SK-N-SH (cell line): Measurements from ENCODE around the gene EPB41L5. TPM values are rescaled to one million over a fixed set of nuclear protein-coding genes. Genes with fewer than 3 reads are reported as not detected.

Experiments used
- CTCF ChIA-PET: fragments of 300-600, 350-600 bp; formaldehyde crosslinking; extraction: SDS; loops from one replicate; lab custom pipeline; 2021; lab: Yijun Ruan, JAX
- POLR2A ChIA-PET: fragments of 350-600 bp; sonication (Branson Sonifier 250); formaldehyde crosslinking; extraction: SDS; loops from one replicate; lab custom pipeline; 2020; ENCODE audit warnings: antibody characterized with exemption, inconsistent platforms; lab: Yijun Ruan, JAX
- DNase-seq: peaks from one replicate; pipeline ENCODE4 v3.0.0; 2012
- H2AFZ ChIP-seq: fragments of 200-600 bp; sonication (generic); 2 replicates; pipeline ENCODE4 v1.8.1; 2016; ENCODE audit warnings: antibody characterized with exemption, mild to moderate bottlenecking, low read depth
- H3F3A ChIP-seq: fragments of 200-600 bp; sonication (generic); replicated peaks from 2 replicates; pipeline ENCODE3; 2016; ENCODE audit warnings: antibody characterized with exemption, mild to moderate bottlenecking; ENCODE audit not compliant: insufficient read depth
- H3K27ac ChIP-seq, 2 experiments: fragments of 200-500 bp in 1 of 2; fragments of 200-600 bp in 1 of 2; sonication (Bioruptor generic) in 1 of 2; sonication (generic), shearing (Covaris generic) in 1 of 2; 2 replicates each; pipeline versions ENCODE4 v1.5.1 to v1.6.1; 2014 to 2016; ENCODE audit warnings: low read depth in 2 of 2, inconsistent platforms in 1 of 2, low read length in 1 of 2, mild to moderate bottlenecking in 1 of 2, mixed read lengths in 1 of 2
- H3K27me3 ChIP-seq: fragments of 200-600 bp; sonication (generic), shearing (Covaris generic); 2 replicates; pipeline ENCODE4 v1.6.1; 2016; ENCODE audit warnings: mixed run types; ENCODE audit not compliant: insufficient read depth
- H3K36me3 ChIP-seq, 2 experiments: fragments of 200-500 bp in 1 of 2; fragments of 200-600 bp in 1 of 2; sonication (Bioruptor generic) in 1 of 2; sonication (generic) in 1 of 2; replicated peaks in 1 of 2; 2 replicates each; pipeline versions ENCODE3 to v1.5.1; 2014 to 2016; ENCODE audit warnings: low read length in 1 of 2, mild to moderate bottlenecking in 1 of 2; ENCODE audit not compliant: insufficient read depth in 2 of 2, control insufficient read depth in 1 of 2
- H3K4me1 ChIP-seq, 2 experiments: fragments of 200-500 bp in 1 of 2; fragments of 200-600 bp in 1 of 2; sonication (Bioruptor generic) in 1 of 2; sonication (generic), shearing (Covaris generic) in 1 of 2; 2 replicates each; pipeline versions ENCODE4 v1.5.1 to v1.6.1; 2014 to 2016; ENCODE audit warnings: low read depth in 1 of 2, low read length in 1 of 2, mixed run types in 1 of 2; ENCODE audit not compliant: insufficient read depth in 2 of 2, control insufficient read depth in 1 of 2
- H3K4me2 ChIP-seq: fragments of 200-600 bp; sonication (generic), shearing (Covaris generic); 2 replicates; pipeline ENCODE4 v1.6.1; 2017; ENCODE audit warnings: mixed run types
- H3K4me3 ChIP-seq, 2 experiments: fragments of 200-500 bp in 1 of 2; fragments of 200-600 bp in 1 of 2; sonication (Bioruptor generic) in 1 of 2; sonication (generic), shearing (Covaris generic) in 1 of 2; 2 replicates each; pipeline versions ENCODE4 v1.5.1 to v1.8.1; 2014 to 2016; ENCODE audit warnings: low read depth in 2 of 2, inconsistent platforms in 1 of 2, low read length in 1 of 2, mild to moderate bottlenecking in 1 of 2, mixed read lengths in 1 of 2, moderate library complexity in 1 of 2
- H3K79me2 ChIP-seq: fragments of 200-600 bp; sonication (generic); 2 replicates; pipeline ENCODE4 v1.8.1; 2017; ENCODE audit warnings: mild to moderate bottlenecking; ENCODE audit not compliant: insufficient read depth
- H3K9ac ChIP-seq: fragments of 200-600 bp; sonication (generic); 2 replicates; pipeline ENCODE4 v1.6.1; 2017; ENCODE audit warnings: mixed run types
- H3K9me2 ChIP-seq: fragments of 200-600 bp; sonication (generic); 2 replicates; pipeline ENCODE4 v1.6.1; 2017; ENCODE audit warnings: mixed run types
- H3K9me3 ChIP-seq: fragments of 200-600 bp; sonication (generic); 2 replicates; pipeline ENCODE4 v1.6.1; 2017; ENCODE audit warnings: mixed run types, mild to moderate bottlenecking, moderate library complexity
- H4K20me1 ChIP-seq: fragments of 200-600 bp; sonication (generic); 2 replicates; pipeline ENCODE4 v1.6.1; 2017; ENCODE audit warnings: mild to moderate bottlenecking, mixed run types; ENCODE audit not compliant: insufficient read depth
- EP300 ChIP-seq, 2 experiments: IDR thresholded peaks; 2 replicates each; pipeline versions ENCODE4 v1.4.0 to v1.6.1; 2012; ENCODE audit warnings: borderline replicate concordance in 1 of 2, low read depth in 1 of 2, low read length in 1 of 2
- FOXJ3 ChIP-seq: sonication (generic); formaldehyde crosslinking; IDR thresholded peaks from 2 replicates; pipeline ENCODE4 v1.5.1; 2020; ENCODE audit warnings: mild to moderate bottlenecking, missing genetic modification reagents
- FOXM1 ChIP-seq: IDR thresholded peaks from 2 replicates; pipeline ENCODE4 v1.4.0; 2012; ENCODE audit warnings: low read depth, mild to moderate bottlenecking
- RFX5 ChIP-seq: IDR thresholded peaks from 2 replicates; pipeline ENCODE4 v1.6.1; 2012; ENCODE audit warnings: mild to moderate bottlenecking, improper control_type of control experiment, low read length
- YY1 ChIP-seq: IDR thresholded peaks from 2 replicates; pipeline ENCODE4 v1.4.0; 2012; ENCODE audit warnings: low read depth, mild to moderate bottlenecking
- whole genome bisulfite sequencing: methylation state at CpG from one replicate; pipeline ENCODE4 v1.1.6; 2017; ENCODE audit warnings: low lambda C conversion rate; 5-methylcytosine and 5-hydroxymethylcytosine counted together
- polyA plus RNA-seq, 3 experiments: library from polyadenylated mRNA; depleted of rRNA; stranded (reverse); fragments of >200 nt; gene quantifications; 2 replicates each; pipeline ENCODE4 v1.2.3, GENCODE V29; 2012
- TF ChIP-seq, protein P1 (sequence below): IDR thresholded peaks from 2 replicates; pipeline ENCODE4 v1.4.0; 2012; ENCODE audit warnings: low read depth, borderline replicate concordance
- TF ChIP-seq, protein P2 (sequence below): fragments of 150-350 bp; IDR thresholded peaks from 2 replicates; pipeline ENCODE4 v1.6.1; 2017; ENCODE audit warnings: antibody characterized with exemption, low read length, low read depth, borderline replicate concordance
- TF ChIP-seq, protein P3 (sequence below): IDR thresholded peaks from 2 replicates; pipeline ENCODE4 v1.6.1; 2012; ENCODE audit warnings: mild to moderate bottlenecking, low read depth, low read length, moderate library complexity

The EPB41L5 gene
- polyA plus RNA-seq, 1 of the 3 experiments (the other 2 are of a cell fraction), result 5.3 TPM

DNA sequence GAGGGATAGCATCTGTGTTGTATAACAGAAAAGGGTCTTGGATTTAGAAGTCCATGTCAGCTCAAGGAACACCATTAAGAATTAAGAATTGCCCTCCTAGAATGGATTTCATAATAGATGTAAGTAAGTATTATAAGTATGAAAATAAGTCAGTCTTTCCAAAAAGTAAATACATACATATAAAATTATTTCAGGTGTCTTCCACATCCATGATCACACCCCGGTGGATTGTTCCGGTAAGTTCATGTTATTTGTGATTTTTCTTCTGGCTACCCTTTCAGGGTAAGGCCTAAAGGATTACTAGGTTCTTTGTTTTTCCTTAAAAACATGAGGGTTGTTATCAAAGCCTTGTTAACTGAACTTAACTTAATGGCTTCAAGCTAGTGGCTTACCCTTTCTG, 154.4 kb downstream of the EPB41L5 start:
- CTCF ChIA-PET, result interaction anchor here (2.2 to 6.4 kb wide), 3 partner anchors 8 to 146 kb away, joined by 8 to 49 read pairs (median 20); no protein-coding TSS in a partner anchor
- H3K9ac ChIP-seq, result no peak overlapping the region

More for the DNA sequence above, 154.4 kb downstream of the EPB41L5 start:
- Histone ChIP-seq H4K20me1 (no peaks in the 10 kb centered on the region), H3K27ac (no peak overlapping the region), H3K9me3 (no peaks in the 10 kb centered on the region), H3K4me2 (no peak overlapping the region), H3F3A (no peaks in the 10 kb centered on the region), H3K79me2 (no peaks in the 10 kb centered on the region), H3K9me2 (no peaks in the 10 kb centered on the region), H3K4me3 (no peak overlapping the region), H3K36me3 (peaks cover 15 to 16% of the 10 kb centered on the region in 2 experiments), H2AFZ (no peak overlapping the region), H3K4me1 (no peaks in the 10 kb centered on the region; a peak in 1 of 4 replicates), H3K27me3 (no peaks in the 10 kb centered on the region)
- TF ChIP-seq RFX5, result no peak
- TF ChIP-seq EP300 (IDR thresholded peaks at IDR 0.05; ENCODE audit: borderline replicate concordance in 1 of 2, low read depth in 1 of 2, low read length in 1 of 2), result no peak
- TF ChIP-seq, protein P1, sequence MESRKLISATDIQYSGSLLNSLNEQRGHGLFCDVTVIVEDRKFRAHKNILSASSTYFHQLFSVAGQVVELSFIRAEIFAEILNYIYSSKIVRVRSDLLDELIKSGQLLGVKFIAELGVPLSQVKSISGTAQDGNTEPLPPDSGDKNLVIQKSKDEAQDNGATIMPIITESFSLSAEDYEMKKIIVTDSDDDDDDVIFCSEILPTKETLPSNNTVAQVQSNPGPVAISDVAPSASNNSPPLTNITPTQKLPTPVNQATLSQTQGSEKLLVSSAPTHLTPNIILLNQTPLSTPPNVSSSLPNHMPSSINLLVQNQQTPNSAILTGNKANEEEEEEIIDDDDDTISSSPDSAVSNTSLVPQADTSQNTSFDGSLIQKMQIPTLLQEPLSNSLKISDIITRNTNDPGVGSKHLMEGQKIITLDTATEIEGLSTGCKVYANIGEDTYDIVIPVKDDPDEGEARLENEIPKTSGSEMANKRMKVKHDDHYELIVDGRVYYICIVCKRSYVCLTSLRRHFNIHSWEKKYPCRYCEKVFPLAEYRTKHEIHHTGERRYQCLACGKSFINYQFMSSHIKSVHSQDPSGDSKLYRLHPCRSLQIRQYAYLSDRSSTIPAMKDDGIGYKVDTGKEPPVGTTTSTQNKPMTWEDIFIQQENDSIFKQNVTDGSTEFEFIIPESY, result no peak
- TF ChIP-seq, protein P2, sequence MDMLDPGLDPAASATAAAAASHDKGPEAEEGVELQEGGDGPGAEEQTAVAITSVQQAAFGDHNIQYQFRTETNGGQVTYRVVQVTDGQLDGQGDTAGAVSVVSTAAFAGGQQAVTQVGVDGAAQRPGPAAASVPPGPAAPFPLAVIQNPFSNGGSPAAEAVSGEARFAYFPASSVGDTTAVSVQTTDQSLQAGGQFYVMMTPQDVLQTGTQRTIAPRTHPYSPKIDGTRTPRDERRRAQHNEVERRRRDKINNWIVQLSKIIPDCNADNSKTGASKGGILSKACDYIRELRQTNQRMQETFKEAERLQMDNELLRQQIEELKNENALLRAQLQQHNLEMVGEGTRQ, result no peak
- TF ChIP-seq FOXJ3 (CRISPR knock-in tag), result no peak
- TF ChIP-seq FOXM1, result no peak
- TF ChIP-seq, protein P3, sequence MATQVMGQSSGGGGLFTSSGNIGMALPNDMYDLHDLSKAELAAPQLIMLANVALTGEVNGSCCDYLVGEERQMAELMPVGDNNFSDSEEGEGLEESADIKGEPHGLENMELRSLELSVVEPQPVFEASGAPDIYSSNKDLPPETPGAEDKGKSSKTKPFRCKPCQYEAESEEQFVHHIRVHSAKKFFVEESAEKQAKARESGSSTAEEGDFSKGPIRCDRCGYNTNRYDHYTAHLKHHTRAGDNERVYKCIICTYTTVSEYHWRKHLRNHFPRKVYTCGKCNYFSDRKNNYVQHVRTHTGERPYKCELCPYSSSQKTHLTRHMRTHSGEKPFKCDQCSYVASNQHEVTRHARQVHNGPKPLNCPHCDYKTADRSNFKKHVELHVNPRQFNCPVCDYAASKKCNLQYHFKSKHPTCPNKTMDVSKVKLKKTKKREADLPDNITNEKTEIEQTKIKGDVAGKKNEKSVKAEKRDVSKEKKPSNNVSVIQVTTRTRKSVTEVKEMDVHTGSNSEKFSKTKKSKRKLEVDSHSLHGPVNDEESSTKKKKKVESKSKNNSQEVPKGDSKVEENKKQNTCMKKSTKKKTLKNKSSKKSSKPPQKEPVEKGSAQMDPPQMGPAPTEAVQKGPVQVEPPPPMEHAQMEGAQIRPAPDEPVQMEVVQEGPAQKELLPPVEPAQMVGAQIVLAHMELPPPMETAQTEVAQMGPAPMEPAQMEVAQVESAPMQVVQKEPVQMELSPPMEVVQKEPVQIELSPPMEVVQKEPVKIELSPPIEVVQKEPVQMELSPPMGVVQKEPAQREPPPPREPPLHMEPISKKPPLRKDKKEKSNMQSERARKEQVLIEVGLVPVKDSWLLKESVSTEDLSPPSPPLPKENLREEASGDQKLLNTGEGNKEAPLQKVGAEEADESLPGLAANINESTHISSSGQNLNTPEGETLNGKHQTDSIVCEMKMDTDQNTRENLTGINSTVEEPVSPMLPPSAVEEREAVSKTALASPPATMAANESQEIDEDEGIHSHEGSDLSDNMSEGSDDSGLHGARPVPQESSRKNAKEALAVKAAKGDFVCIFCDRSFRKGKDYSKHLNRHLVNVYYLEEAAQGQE, result no peak
- no peak for TF ChIP-seq YY1
- POLR2A ChIA-PET, result no interaction called here
- WGBS, result 92% methylated on average over 2 of the region's 2 CpGs
- DNase-seq, result no peak
